ENCODE measurements around the gene FZR1.
A peak's percentile ranks its signal among the peaks of the same experiment; 100 is the strongest.

FZR1 gene

GRCh38 chr19:3505598-3506383 is at the start of gene FZR1:
Gene FZR1 (plus strand): TSS chr19:3506311. CDS start chr19:3522990, 16,679 bp downstream.
- peak; percentile 100 for DNase-seq

GRCh38 chr19:3456925-3457527 is 49.1 kb upstream of the FZR1 start:
- no peak for DNase-seq

GRCh38 chr19:3457528-3458228 is 48.4 kb upstream of the FZR1 start:
- no peak for DNase-seq

- DNase-seq, result no peak
These were observed 47.7 kb upstream of the FZR1 start for GRCh38 chr19:3458229-3459088.

GRCh38 chr19:3459089-3459881 is 46.8 kb upstream of the FZR1 start:
- peak in 1 of 2 donors; percentile 6 for DNase-seq

- no peak for DNase-seq
These were observed 46.0 kb upstream of the FZR1 start for GRCh38 chr19:3459965-3460582.

- no peak for DNase-seq
These were observed 43.0 kb upstream of the FZR1 start for GRCh38 chr19:3462991-3463713.

- no peak for DNase-seq
These were observed 42.2 kb upstream of the FZR1 start for GRCh38 chr19:3463714-3464586.

- DNase-seq, result no peak
These were observed 41.4 kb upstream of the FZR1 start for GRCh38 chr19:3464587-3465235.

- no peak for DNase-seq
These were observed 40.6 kb upstream of the FZR1 start for GRCh38 chr19:3465552-3465951.

- no peak for DNase-seq
These were observed 39.5 kb upstream of the FZR1 start for GRCh38 chr19:3466635-3467034.

- no peak for DNase-seq
These were observed 38.5 kb upstream of the FZR1 start for GRCh38 chr19:3467437-3468198.

- no peak for DNase-seq
These were observed 37.9 kb upstream of the FZR1 start for GRCh38 chr19:3468211-3468610.

GRCh38 chr19:3469638-3470499 is 36.2 kb upstream of the FZR1 start:
- no peak for DNase-seq

GRCh38 chr19:3470500-3471128 is 35.5 kb upstream of the FZR1 start:
- DNase-seq, result no peak

GRCh38 chr19:3471954-3472655 is 34.0 kb upstream of the FZR1 start:
- peak; percentile 13 to 25 for DNase-seq
